Activated naive CD8-positive, alpha-beta T cell treated with anti-CD3 and anti-CD28 coated beads, Interleukin-2, amount 10 ng/mL, durations not matched to agents 7 days and 5 days (primary cell): ENCODE data around the gene DEFB121. TPM values are rescaled to one million over a fixed set of nuclear protein-coding genes. Genes with fewer than 3 reads are reported as not detected.
"Not testable (repeated sequence)": the region's sequence is repeated elsewhere in the genome, so short reads cannot be mapped to it uniquely, and the experiment has no call there.

Experiments used
- ATAC-seq: fragments of 150-1000 bp; cut with Tn5 transposase; one replicate; pipeline ENCODE4 v1.10.0; 2021; ENCODE audit warnings: low read depth, moderate library complexity
- POLR2A ChIA-PET: fragments of 350-600 bp; sonication (Branson Sonifier 250); formaldehyde crosslinking; loops from one replicate; lab custom pipeline; 2021; ENCODE audit warnings: antibody characterized with exemption; lab: Charles Lee
- DNase-seq: peaks from one replicate; pipeline ENCODE4 v3.0.0; 2021
- H3K27ac Mint-ChIP-seq: one replicate; pipeline ENCODE4 v1.8.0; 2022; ENCODE audit warnings: mild to moderate bottlenecking, mixed read lengths
- H3K27me3 Mint-ChIP-seq: one replicate; pipeline ENCODE4 v1.8.0; 2022; ENCODE audit warnings: mild to moderate bottlenecking, moderate library complexity, mixed read lengths
- H3K36me3 Mint-ChIP-seq: one replicate; pipeline ENCODE4 v1.8.0; 2021; ENCODE audit warnings: mild to moderate bottlenecking, mixed read lengths
- H3K4me1 Mint-ChIP-seq: one replicate; pipeline ENCODE4 v1.8.0; 2021; ENCODE audit warnings: mixed read lengths
- H3K4me3 Mint-ChIP-seq: one replicate; pipeline ENCODE4 v1.8.0; 2022; ENCODE audit warnings: mild to moderate bottlenecking, moderate library complexity, mixed read lengths
- H3K9me3 Mint-ChIP-seq: one replicate; pipeline ENCODE4 v1.8.0; 2021; ENCODE audit warnings: mixed read lengths
- total RNA-seq, 2 experiments: library from RNA; stranded (reverse); gene quantifications; one replicate each; pipeline ENCODE4 v1.2.3, GENCODE V29; 2021

Gene DEFB121, protein sequence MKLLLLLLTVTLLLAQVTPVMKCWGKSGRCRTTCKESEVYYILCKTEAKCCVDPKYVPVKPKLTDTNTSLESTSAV
- not detected for total RNA-seq

DNA sequence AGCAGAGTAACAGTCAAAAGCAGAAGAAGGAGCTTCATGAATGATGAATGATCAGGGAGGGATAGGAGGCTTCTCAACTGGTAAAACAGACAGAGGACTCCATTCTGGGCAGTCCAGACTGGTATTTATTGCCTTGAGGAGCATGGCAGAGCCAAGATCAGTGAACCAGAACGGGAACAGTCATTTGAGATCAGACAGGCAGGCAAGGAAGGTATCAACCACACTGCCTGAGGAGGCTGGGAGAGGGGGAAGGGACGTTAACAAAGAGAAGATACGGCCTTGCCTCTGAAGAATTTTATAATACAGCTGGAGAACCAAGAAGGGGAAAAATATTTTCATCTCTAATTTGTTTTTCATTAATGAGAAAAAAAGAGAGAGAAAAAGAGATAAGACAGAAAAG, at the start of gene DEFB121:
TSS of gene DEFB121 (minus strand) at position 101 of the 400 bp plus-strand sequence. CDS start at position 38, 63 bp downstream.
- Mint-ChIP-seq H3K4me3 (no peak within 1 kb of the TSS), H3K36me3 (no peaks in the 10 kb centered on the region), H3K27me3 (no peaks in the 10 kb centered on the region), H3K9me3 (peaks cover 1% of the 10 kb centered on the region), H3K4me1 (no peaks in the 10 kb centered on the region), H3K27ac (no peak within 1 kb of the TSS)
- POLR2A ChIA-PET = interaction anchor here (0.5 kb wide), 1 partner anchor 1424 kb away, joined by 3 read pairs; no protein-coding TSS in a partner anchor
- ATAC-seq = no peak
- DNase-seq = no peak

GRCh38 chr20:31454361-31454760, 48.3 kb upstream of the DEFB121 start:
- H3K27me3 Mint-ChIP-seq = peaks cover 16% of the 10 kb centered on the region
- no peaks in the 10 kb centered on the region for H3K36me3 Mint-ChIP-seq
- no peak overlapping the region for H3K4me3 Mint-ChIP-seq
- H3K9me3 Mint-ChIP-seq = no peaks in the 10 kb centered on the region
- POLR2A ChIA-PET = no interaction called here
- no peaks in the 10 kb centered on the region for H3K4me1 Mint-ChIP-seq
- H3K27ac Mint-ChIP-seq = no peak overlapping the region
- ATAC-seq (no peak), DNase-seq (no peak)

GRCh38 chr20:31452575-31452974, 46.6 kb upstream of the DEFB121 start:
- ATAC-seq (no peak), DNase-seq (no peak)
- Mint-ChIP-seq H3K27me3 (peaks cover 9% of the 10 kb centered on the region), H3K4me1 (no peaks in the 10 kb centered on the region), H3K4me3 (no peak overlapping the region), H3K9me3 (no peaks in the 10 kb centered on the region), H3K27ac (no peak overlapping the region), H3K36me3 (no peaks in the 10 kb centered on the region)
- POLR2A ChIA-PET = no interaction called here

- ATAC-seq (no peak), DNase-seq (no peak)
- H3K9me3 Mint-ChIP-seq = no peaks in the 10 kb centered on the region
- no peaks in the 10 kb centered on the region for H3K36me3 Mint-ChIP-seq
- POLR2A ChIA-PET = no interaction called here
- H3K4me1 Mint-ChIP-seq = no peaks in the 10 kb centered on the region
- no peak overlapping the region for H3K27ac Mint-ChIP-seq
- H3K4me3 Mint-ChIP-seq = no peak overlapping the region
- peaks cover 5% of the 10 kb centered on the region for H3K27me3 Mint-ChIP-seq
These were observed 43.7 kb upstream of the DEFB121 start for GRCh38 chr20:31449511-31450414.

DNA sequence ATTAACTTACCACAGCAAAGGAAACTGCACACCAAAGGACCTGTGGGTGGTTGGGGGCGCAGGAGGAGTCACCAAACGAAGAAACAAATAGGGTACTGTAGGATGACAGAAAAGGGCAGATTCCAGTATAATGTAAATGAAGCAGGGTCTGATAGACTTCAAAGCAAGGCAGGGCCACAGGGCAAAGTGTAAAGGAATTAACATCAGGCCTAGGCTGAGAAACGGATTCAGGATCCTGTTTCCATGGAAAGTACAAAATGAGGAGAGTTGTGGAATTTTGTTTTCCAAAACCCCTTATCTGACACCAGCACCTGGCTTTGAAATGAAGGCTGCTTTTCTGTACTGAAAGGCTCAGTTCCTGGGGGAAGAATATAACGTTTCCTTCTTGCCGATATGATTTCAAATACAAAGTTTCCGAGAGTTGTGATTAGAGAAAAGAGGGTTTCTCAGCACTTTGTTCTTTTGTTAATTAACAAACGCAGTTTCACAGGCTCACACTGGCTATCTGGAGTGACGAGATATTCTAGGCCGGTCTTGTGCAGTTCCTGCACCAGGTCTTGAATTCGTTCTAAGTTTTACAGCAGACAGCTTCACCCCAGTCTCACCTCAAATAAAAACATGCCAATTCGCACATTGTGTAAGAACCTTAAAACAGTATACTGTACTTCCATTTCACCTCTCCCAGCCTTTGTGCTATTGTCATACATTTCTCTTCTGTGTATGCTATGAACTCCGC, 40.2 kb upstream of the DEFB121 start:
- POLR2A ChIA-PET = no interaction called here
- H3K4me3 Mint-ChIP-seq = no peak overlapping the region
- H3K36me3 Mint-ChIP-seq = no peaks in the 10 kb centered on the region
- no peak overlapping the region for H3K27ac Mint-ChIP-seq
- ATAC-seq = no peak
- no peaks in the 10 kb centered on the region for H3K4me1 Mint-ChIP-seq
- no peaks in the 10 kb centered on the region for H3K9me3 Mint-ChIP-seq
- DNase-seq = no peak
- peaks cover 3% of the 10 kb centered on the region for H3K27me3 Mint-ChIP-seq

DNA sequence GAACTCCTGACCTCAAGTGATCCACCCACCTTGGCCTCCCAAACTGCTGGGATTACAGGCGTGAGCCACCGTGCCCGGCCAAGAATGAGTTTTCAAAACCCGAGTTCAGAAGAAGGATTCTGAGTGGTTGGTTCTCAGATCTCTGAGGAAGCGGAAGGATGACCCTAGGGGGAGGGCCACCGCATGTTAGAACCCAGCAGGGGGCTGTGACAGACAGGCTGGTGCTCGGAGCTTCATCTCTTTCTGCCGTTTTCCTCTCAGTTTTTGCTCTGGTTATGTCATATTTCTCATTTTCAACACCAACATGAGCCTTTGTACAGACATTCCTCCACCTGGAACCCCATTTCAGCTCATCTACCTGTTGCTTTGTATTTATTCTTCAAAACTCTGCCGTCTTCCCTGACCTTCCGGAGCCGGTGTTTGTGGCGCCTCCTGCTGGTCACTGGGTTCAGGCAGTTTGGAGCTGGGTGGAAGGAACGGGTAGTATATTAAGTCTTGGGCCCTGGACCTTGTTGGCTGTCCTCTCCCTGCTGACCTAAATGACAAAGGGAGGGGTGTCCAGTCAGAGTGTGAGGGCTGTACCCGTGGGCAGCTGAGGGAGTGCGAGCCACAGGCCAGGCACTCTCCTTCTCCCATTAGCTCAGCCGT, 34.1 kb upstream of the DEFB121 start, which contains the start of gene DEFB123:
TSS of gene DEFB123 (plus strand) at position 621 of the 648 bp plus-strand sequence. CDS start 67 bp downstream, outside the sequence.
- Mint-ChIP-seq H3K27ac (no peak within 1 kb of the TSS), H3K4me3 (no peak within 1 kb of the TSS)
- POLR2A ChIA-PET = no interaction called here

GRCh38 chr20:31430568-31431115, 24.6 kb upstream of the DEFB121 start:
- no peak overlapping the region for H3K4me3 Mint-ChIP-seq
- H3K4me1 Mint-ChIP-seq = no peaks in the 10 kb centered on the region
- no peak for DNase-seq
- peaks cover 7% of the 10 kb centered on the region for H3K27me3 Mint-ChIP-seq
- H3K27ac Mint-ChIP-seq = no peak overlapping the region
- no peak for ATAC-seq
- no peaks in the 10 kb centered on the region for H3K9me3 Mint-ChIP-seq
- H3K36me3 Mint-ChIP-seq = no peaks in the 10 kb centered on the region
- POLR2A ChIA-PET = no interaction called here

More for the DNA sequence above, 34.1 kb upstream of the DEFB121 start, which contains the start of gene DEFB123:
- DNase-seq (no peak), ATAC-seq (no peak)
- H3K36me3 Mint-ChIP-seq = no peaks in the 10 kb centered on the region
- H3K9me3 Mint-ChIP-seq = no peaks in the 10 kb centered on the region
- no peaks in the 10 kb centered on the region for H3K4me1 Mint-ChIP-seq
- peaks cover 5% of the 10 kb centered on the region for H3K27me3 Mint-ChIP-seq

GRCh38 chr20:31427576-31427975, 21.6 kb upstream of the DEFB121 start:
- H3K27me3 Mint-ChIP-seq, H3K4me1 Mint-ChIP-seq, POLR2A ChIA-PET, H3K27ac Mint-ChIP-seq, ATAC-seq, H3K4me3 Mint-ChIP-seq, H3K36me3 Mint-ChIP-seq, H3K9me3 Mint-ChIP-seq, DNase-seq: not testable (repeated sequence)

DNA sequence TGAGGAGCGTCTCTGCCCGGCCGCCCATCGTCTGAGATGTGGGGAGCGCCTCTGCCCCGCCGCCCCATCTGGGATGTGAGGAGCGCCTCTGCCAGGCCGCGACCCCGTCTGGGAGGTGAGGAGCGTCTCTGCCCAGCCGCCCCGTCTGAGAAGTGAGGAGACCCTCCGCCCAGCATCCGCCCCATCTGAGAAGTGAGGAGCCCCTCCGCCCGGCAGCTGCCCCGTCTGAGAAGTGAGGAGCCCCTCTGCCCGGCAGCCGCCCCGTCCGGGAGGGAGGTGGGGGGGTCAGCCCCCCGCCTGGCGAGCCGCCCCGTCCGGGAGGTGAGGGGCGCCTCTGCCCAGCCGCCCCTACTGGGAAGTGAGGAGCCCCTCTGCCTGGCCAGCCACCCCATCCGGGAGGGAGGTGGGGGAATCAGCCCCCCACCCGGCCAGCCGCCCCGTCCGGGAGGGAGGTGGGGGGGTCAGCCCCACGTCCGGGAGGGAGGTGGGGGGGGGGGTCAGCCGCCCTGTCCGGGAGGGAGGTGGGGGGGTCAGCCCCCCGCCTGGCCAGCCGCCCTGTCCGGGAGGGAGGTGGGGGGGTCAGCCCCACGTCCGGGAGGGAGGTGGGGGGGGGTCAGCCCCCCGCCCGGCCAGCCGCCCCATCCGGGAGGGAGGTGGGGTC, 21.0 kb upstream of the DEFB121 start:
- POLR2A ChIA-PET, DNase-seq: not testable (repeated sequence)

DNA sequence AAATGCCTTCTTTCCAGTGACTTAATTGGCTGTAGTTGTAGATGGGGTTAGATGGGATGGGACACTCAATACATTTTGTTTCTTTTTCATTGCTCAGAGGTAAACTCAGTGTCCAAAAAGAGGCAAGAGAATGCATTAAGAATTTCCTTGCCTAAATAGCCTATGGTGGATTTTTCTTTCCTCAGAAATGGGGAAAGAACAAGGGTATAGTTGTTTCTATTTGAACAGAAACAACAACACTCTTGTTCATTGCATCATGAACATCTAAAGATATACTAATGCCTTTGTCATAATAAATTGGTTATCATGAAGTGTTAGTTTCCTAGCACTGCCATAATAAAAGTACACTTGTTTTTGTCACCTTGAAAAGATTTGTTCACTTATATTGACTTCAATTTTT, 19.8 kb upstream of the DEFB121 start:
- ATAC-seq = no peak
- Mint-ChIP-seq H3K4me1 (no peaks in the 10 kb centered on the region), H3K4me3 (no peak overlapping the region), H3K27ac (no peak overlapping the region), H3K27me3 (peaks cover 5% of the 10 kb centered on the region), H3K9me3 (no peaks in the 10 kb centered on the region), H3K36me3 (no peaks in the 10 kb centered on the region)
- POLR2A ChIA-PET = no interaction called here
- DNase-seq = no peak

More for the DNA sequence above, 21.0 kb upstream of the DEFB121 start:
- H3K4me1 Mint-ChIP-seq, ATAC-seq, H3K4me3 Mint-ChIP-seq, H3K27ac Mint-ChIP-seq, H3K9me3 Mint-ChIP-seq, H3K36me3 Mint-ChIP-seq, H3K27me3 Mint-ChIP-seq: not testable (repeated sequence)

DNA sequence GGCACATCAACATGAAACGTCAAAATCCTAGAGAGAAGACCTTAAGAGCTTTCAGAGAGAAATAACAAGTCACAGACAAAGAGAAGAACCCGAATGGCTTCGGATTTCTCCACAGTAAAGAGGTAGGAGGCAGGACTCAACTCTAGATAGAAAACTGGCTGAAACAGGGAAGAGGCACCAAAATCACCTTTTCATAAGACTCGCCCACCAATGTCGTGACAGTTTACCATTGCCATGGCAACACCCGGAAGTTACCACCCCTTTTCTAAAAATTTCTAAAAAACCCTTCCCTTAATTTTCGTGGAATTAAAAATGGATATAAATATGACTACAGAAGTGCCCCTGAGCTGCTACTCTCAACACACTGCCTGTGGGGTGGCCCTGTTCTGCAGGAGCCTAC, 12.3 kb upstream of the DEFB121 start:
- Mint-ChIP-seq H3K36me3 (no peaks in the 10 kb centered on the region), H3K9me3 (no peaks in the 10 kb centered on the region), H3K27me3 (peaks cover 5% of the 10 kb centered on the region), H3K4me1 (no peaks in the 10 kb centered on the region), H3K27ac (no peak overlapping the region), H3K4me3 (no peak overlapping the region)
- DNase-seq (no peak), ATAC-seq (no peak)
- POLR2A ChIA-PET = no interaction called here

- H3K9me3 Mint-ChIP-seq = no peaks in the 10 kb centered on the region
- no peak overlapping the region for H3K4me3 Mint-ChIP-seq
- H3K4me1 Mint-ChIP-seq = no peaks in the 10 kb centered on the region
- no peaks in the 10 kb centered on the region for H3K36me3 Mint-ChIP-seq
- no peak overlapping the region for H3K27ac Mint-ChIP-seq
- H3K27me3 Mint-ChIP-seq = peaks cover 4% of the 10 kb centered on the region
- ATAC-seq (no peak), DNase-seq (no peak)
- POLR2A ChIA-PET = no interaction called here
These were observed 9.6 kb upstream of the DEFB121 start for GRCh38 chr20:31415653-31416052.
